HG03439 (cell line): ENCODE results near the gene SPIN1.

Experiments used
- ATAC-seq: cut with Tn5 transposase; IDR thresholded peaks from one replicate; pipeline ENCODE4 v1.9.1; 2021; ENCODE audit warnings: mild to moderate bottlenecking, moderate library complexity; ENCODE audit not compliant: unreplicated experiment

SPIN1 gene

GRCh38 chr9:88433583-88434255, 45.5 kb downstream of the SPIN1 start:
- no peak for ATAC-seq

GRCh38 chr9:88435336-88435735, 47.1 kb downstream of the SPIN1 start:
- no peak for ATAC-seq

GRCh38 chr9:88436379-88436778, 48.1 kb downstream of the SPIN1 start:
- ATAC-seq = no peak

GRCh38 chr9:88437210-88438146, 49.2 kb downstream of the SPIN1 start:
- no peak for ATAC-seq

- ATAC-seq = no peak
Observed at GRCh38 chr9:88438811-88439210, 50.6 kb downstream of the SPIN1 start.

GRCh38 chr9:88441301-88442007, 53.2 kb downstream of the SPIN1 start:
- no peak for ATAC-seq

- no peak for ATAC-seq
Observed at GRCh38 chr9:88443480-88444113, 55.4 kb downstream of the SPIN1 start.

GRCh38 chr9:88446728-88447127, 58.5 kb downstream of the SPIN1 start:
- ATAC-seq = no peak

GRCh38 chr9:88447431-88447830, 59.2 kb downstream of the SPIN1 start:
- ATAC-seq = no peak

GRCh38 chr9:88451160-88451559, 62.9 kb downstream of the SPIN1 start:
- no peak for ATAC-seq

GRCh38 chr9:88458716-88459465, 70.6 kb downstream of the SPIN1 start:
- no peak for ATAC-seq

GRCh38 chr9:88460587-88461332, 72.5 kb downstream of the SPIN1 start:
- ATAC-seq = no peak

GRCh38 chr9:88462191-88462590, 73.9 kb downstream of the SPIN1 start:
- no peak for ATAC-seq

GRCh38 chr9:88464851-88465250, 76.6 kb downstream of the SPIN1 start:
- ATAC-seq = no peak

GRCh38 chr9:88468226-88468625, 80.0 kb downstream of the SPIN1 start:
- ATAC-seq = no peak

GRCh38 chr9:88476491-88477271, 88.4 kb downstream of the SPIN1 start:
- no peak for ATAC-seq

- ATAC-seq = no peak
Observed at GRCh38 chr9:88477300-88477751, 89.1 kb downstream of the SPIN1 start.

GRCh38 chr9:88478246-88478645, 90.0 kb downstream of the SPIN1 start:
- ATAC-seq = no peak

- ATAC-seq = no peak
Observed at GRCh38 chr9:88481933-88482332, 93.7 kb downstream of the SPIN1 start.
